ENCODE data around the gene CDC20. TPM values are rescaled to one million over a fixed set of nuclear protein-coding genes. Genes with fewer than 3 reads are reported as not detected.

CDC20 gene
- total RNA-seq, 1 experiment from 2014 or later = 215 TPM

GRCh38 chr1:43319766-43320165, 39.0 kb upstream of the CDC20 start:
- intact Hi-C loops (cut with micrococcal nuclease; ENCODE audit: unreplicated experiment) = no loop called here

DNA sequence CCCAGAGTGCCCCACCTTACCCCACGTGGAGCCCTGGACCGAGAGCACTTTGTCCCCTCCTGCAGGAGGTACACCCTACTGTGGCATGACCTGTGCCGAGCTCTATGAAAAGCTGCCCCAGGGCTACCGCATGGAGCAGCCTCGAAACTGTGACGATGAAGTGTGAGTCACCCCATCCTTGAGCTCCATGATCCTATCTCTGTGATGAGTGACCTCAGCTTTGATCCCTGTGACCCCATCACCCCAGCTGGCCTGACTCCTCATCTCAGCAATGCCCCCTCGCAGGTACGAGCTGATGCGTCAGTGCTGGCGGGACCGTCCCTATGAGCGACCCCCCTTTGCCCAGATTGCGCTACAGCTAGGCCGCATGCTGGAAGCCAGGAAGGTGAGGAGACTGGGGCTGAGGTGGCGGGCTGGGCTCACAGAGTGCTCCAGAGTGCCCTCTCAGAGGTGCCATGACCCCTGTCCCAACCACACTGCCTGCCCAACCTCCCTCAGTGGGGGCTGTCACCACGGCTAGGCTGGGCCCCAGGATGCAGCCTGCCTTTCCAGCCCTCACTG, 37.4 kb upstream of the CDC20 start:
- no peak for ATAC-seq
- no TSS peak for BruUV-seq (replicated peaks)
- Histone ChIP-seq H3K4me3 (ENCODE audit: low read depth in 2 of 2, low read length in 2 of 2) (no peak overlapping the region), H3K9me3 (ENCODE audit: control insufficient read depth, insufficient read depth, low read depth, low read length) (no peaks in the 10 kb centered on the region), H3K4me1 (ENCODE audit: control insufficient read depth, insufficient read depth, low read length) (no peaks in the 10 kb centered on the region), H3K36me3 (ENCODE audit: control insufficient read depth, insufficient read depth, low read length) (no peaks in the 10 kb centered on the region), H3K27me3 (ENCODE audit: control insufficient read depth, insufficient read depth, low read length) (no peaks in the 10 kb centered on the region), H3K27ac (ENCODE audit: low read length) (no peak overlapping the region)
- intact Hi-C loops (cut with micrococcal nuclease; ENCODE audit: unreplicated experiment) (no loop called here), in situ Hi-C loops (cut with HindIII; ENCODE audit: low pct_unique_long_range_greater_than_20kb, low sequenced_read_pairs) (no loop called here)
- TF ChIP-seq, protein P1, sequence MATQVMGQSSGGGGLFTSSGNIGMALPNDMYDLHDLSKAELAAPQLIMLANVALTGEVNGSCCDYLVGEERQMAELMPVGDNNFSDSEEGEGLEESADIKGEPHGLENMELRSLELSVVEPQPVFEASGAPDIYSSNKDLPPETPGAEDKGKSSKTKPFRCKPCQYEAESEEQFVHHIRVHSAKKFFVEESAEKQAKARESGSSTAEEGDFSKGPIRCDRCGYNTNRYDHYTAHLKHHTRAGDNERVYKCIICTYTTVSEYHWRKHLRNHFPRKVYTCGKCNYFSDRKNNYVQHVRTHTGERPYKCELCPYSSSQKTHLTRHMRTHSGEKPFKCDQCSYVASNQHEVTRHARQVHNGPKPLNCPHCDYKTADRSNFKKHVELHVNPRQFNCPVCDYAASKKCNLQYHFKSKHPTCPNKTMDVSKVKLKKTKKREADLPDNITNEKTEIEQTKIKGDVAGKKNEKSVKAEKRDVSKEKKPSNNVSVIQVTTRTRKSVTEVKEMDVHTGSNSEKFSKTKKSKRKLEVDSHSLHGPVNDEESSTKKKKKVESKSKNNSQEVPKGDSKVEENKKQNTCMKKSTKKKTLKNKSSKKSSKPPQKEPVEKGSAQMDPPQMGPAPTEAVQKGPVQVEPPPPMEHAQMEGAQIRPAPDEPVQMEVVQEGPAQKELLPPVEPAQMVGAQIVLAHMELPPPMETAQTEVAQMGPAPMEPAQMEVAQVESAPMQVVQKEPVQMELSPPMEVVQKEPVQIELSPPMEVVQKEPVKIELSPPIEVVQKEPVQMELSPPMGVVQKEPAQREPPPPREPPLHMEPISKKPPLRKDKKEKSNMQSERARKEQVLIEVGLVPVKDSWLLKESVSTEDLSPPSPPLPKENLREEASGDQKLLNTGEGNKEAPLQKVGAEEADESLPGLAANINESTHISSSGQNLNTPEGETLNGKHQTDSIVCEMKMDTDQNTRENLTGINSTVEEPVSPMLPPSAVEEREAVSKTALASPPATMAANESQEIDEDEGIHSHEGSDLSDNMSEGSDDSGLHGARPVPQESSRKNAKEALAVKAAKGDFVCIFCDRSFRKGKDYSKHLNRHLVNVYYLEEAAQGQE (IDR thresholded peaks at IDR 0.05; ENCODE audit: insufficient read depth in 1 of 2, low read depth in 2 of 2, low read length in 1 of 2) = no peak
- ChIA-PET CTCF (no interaction called here), POLR2A (interaction anchor here (0.6 to 1.3 kb wide), 3 partner anchors 15 to 761 kb away, joined by 4 to 8 read pairs (median 5); no protein-coding TSS in a partner anchor)
- DNase-seq (ENCODE audit: low read depth, low spot score) = no peak

More at GRCh38 chr1:43319766-43320165, 39.0 kb upstream of the CDC20 start:
- TF ChIP-seq SIN3A (IDR thresholded peaks at IDR 0.05; ENCODE audit: borderline replicate concordance, insufficient read depth, low read depth, low read length) (no peak), CTCF (IDR thresholded peaks at IDR 0.05) (no peak), POLR2AphosphoS5 (IDR thresholded peaks at IDR 0.05; ENCODE audit: low read depth, low read length) (no peak), TCF7L2 (IDR thresholded peaks at IDR 0.05; ENCODE audit: low read depth, low read length) (no peak)
- TF ChIP-seq, protein P1 (IDR thresholded peaks at IDR 0.05; ENCODE audit: insufficient read depth in 1 of 2, low read depth in 2 of 2, low read length in 1 of 2) = no peak
- ATAC-seq (no peak), DNase-seq (ENCODE audit: low read depth, low spot score) (no peak)
- POLR2A ChIA-PET = no interaction called here
- H3K4me3 ChIP-seq (ENCODE audit: low read depth in 2 of 2, low read length in 2 of 2) = no peak overlapping the region
- H3K9me3 ChIP-seq (ENCODE audit: control insufficient read depth, insufficient read depth, low read depth, low read length) = no peaks in the 10 kb centered on the region
- BruUV-seq (replicated peaks) = no TSS peak
- H3K27me3 ChIP-seq (ENCODE audit: control insufficient read depth, insufficient read depth, low read length) = no peaks in the 10 kb centered on the region
- no peak overlapping the region for H3K27ac ChIP-seq (ENCODE audit: low read length)
- CTCF ChIA-PET = no interaction called here
- H3K36me3 ChIP-seq (ENCODE audit: control insufficient read depth, insufficient read depth, low read length) = no peaks in the 10 kb centered on the region
- in situ Hi-C loops (cut with HindIII; ENCODE audit: low pct_unique_long_range_greater_than_20kb, low sequenced_read_pairs) = no loop called here
- H3K4me1 ChIP-seq (ENCODE audit: control insufficient read depth, insufficient read depth, low read length) = no peaks in the 10 kb centered on the region

Data from Panc1 (cell line).